OCI-LY3 (cell line): Measurements from ENCODE around the gene HS6ST1.
"Not testable (repeated sequence)": the region's sequence is repeated elsewhere in the genome, so short reads cannot be mapped to it uniquely, and the experiment has no call there.

Source experiments
- H2AFZ ChIP-seq: fragments of 200-600, 300-600 bp; shearing (Covaris generic); 2 replicates; pipeline ENCODE4 v1.6.0; 2014; ENCODE audit warnings: antibody characterized with exemption, low read depth, low read length
- H3K27ac ChIP-seq: fragments of 200-600, 300-600 bp; sonication (generic); 2 replicates; pipeline ENCODE4 v1.5.1; 2014; ENCODE audit warnings: mild to moderate bottlenecking, low read length, moderate library complexity, mixed read lengths
- H3K27me3 ChIP-seq: fragments of 200-600, 300-600 bp; sonication (generic); 2 replicates; pipeline ENCODE4 v1.6.1; 2014; ENCODE audit warnings: low read depth, low read length, mixed read lengths
- H3K36me3 ChIP-seq: fragments of 200-600, 300-600 bp; sonication (generic); replicated peaks from 2 replicates; pipeline ENCODE3; 2014; ENCODE audit warnings: low read depth, low read length, mixed read lengths
- H3K4me1 ChIP-seq: fragments of 300-600, 200-600 bp; sonication (generic); 2 replicates; pipeline ENCODE4 v1.6.1; 2014; ENCODE audit warnings: low read length, mixed read lengths
- H3K4me2 ChIP-seq: fragments of 200-600, 300-600 bp; sonication (generic); 2 replicates; pipeline ENCODE4 v1.6.1; 2014; ENCODE audit warnings: low read length, mixed read lengths
- H3K4me3 ChIP-seq: fragments of 300-600, 200-600 bp; sonication (generic); 2 replicates; pipeline ENCODE4 v1.5.1; 2014; ENCODE audit warnings: antibody characterized with exemption, mild to moderate bottlenecking, low read length, moderate library complexity
- H3K79me2 ChIP-seq: fragments of 300-600, 200-600 bp; shearing (Covaris generic); 2 replicates; pipeline ENCODE4 v1.6.1; 2014; ENCODE audit warnings: mild to moderate bottlenecking, low read length, mixed read lengths
- H3K9ac ChIP-seq: fragments of 300-600, 200-600 bp; shearing (Covaris generic); 2 replicates; pipeline ENCODE4 v1.6.0; 2014; ENCODE audit warnings: mild to moderate bottlenecking, low read length, moderate library complexity
- H3K9me3 ChIP-seq: fragments of 200-600, 300-600 bp; shearing (Covaris generic); 2 replicates; pipeline ENCODE4 v1.6.1; 2014; ENCODE audit warnings: low read length, mixed read lengths; ENCODE audit not compliant: insufficient read depth
- H4K20me1 ChIP-seq: fragments of 200-600, 300-600 bp; sonication (generic); 2 replicates; pipeline ENCODE4 v1.6.1; 2016; ENCODE audit warnings: low read length, mixed read lengths; ENCODE audit not compliant: insufficient read depth
- EZH2phosphoT487 ChIP-seq: fragments of 200-600 bp; shearing (Covaris generic); IDR thresholded peaks from 2 replicates; pipeline ENCODE4 v1.6.1; 2018; ENCODE audit warnings: antibody characterized with exemption, mixed run types, low read depth
- TF ChIP-seq, protein P1 (sequence below): fragments of 200-600, 300-600 bp; sonication (generic); IDR thresholded peaks from 2 replicates; pipeline ENCODE4 v1.5.1; 2014; ENCODE audit warnings: antibody characterized with exemption, low read length, low read depth

The HS6ST1 gene

DNA sequence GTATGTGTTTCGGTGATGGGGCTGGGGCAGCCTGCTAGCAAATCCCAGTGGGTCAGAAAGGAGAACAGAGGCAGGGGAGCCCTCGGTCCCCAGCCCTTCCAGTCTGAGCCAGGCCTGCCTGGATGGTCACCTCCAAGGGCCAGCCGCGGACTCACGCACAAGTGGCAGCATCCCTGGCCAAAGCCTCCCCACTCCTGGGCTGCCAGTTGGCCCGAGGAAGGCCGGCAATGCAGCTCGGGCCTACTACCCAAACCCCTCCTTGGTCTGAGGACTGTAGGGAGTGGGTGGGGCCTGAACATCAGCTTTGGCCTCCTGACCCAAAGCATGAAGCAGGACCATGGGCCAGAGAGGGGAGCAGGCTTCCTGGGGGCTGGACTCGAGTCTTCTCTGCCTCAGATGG lies 51.5 kb downstream of the HS6ST1 start:
- H3K9ac ChIP-seq, H4K20me1 ChIP-seq, H3K4me1 ChIP-seq, H3K4me2 ChIP-seq, H3K4me3 ChIP-seq, H2AFZ ChIP-seq, H3K79me2 ChIP-seq, H3K9me3 ChIP-seq, H3K27me3 ChIP-seq, H3K36me3 ChIP-seq, H3K27ac ChIP-seq: not testable (repeated sequence)

DNA sequence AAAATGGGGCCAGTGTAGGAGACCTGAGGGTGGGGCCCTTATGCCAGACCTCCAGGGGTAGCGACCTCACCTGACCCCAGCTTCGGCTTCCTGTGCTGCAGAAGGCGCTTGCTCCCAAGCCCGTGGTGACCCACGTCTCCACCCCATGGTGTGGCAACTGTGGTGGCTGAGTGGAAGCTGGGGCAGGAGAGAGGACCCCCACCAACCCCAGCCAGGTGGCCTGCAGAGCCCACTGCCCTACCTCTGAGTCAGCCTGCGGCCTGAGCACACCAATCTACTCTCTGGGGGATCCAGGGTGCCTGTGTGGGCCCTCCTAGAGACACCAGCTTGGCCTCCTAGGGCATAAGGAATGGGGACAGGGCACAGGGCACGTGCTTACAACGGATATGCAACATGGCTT lies 52.2 kb downstream of the HS6ST1 start:
- not testable (repeated sequence) for H3K4me1 ChIP-seq, H3K9ac ChIP-seq, H4K20me1 ChIP-seq, H3K27ac ChIP-seq, H3K9me3 ChIP-seq, H3K79me2 ChIP-seq, H3K36me3 ChIP-seq, H2AFZ ChIP-seq, H3K4me2 ChIP-seq, H3K4me3 ChIP-seq, H3K27me3 ChIP-seq

DNA sequence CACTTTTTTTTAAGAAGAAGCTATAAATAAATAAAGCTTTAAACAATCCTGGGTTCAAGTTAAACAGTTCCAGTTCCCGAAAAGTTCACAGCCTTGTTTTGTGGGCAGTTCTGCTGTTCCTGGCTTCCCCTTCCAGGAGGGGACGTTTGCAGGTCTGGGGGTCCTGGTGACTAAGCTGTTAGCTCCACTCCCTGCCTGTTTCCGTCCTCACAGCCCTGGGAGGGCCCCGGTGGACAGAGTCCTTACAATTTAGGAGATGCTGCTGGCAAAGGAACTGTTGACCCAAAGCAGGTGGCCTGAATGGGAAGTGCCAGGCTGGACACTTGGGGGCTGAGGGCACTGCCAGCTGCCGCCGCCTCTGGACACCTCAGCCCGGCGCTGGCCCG lies 53.1 kb downstream of the HS6ST1 start:
- not testable (repeated sequence) for H3K4me3 ChIP-seq, H3K4me1 ChIP-seq, H3K79me2 ChIP-seq, H3K9me3 ChIP-seq, H4K20me1 ChIP-seq, H3K27me3 ChIP-seq, H2AFZ ChIP-seq, H3K36me3 ChIP-seq, H3K4me2 ChIP-seq, H3K27ac ChIP-seq, H3K9ac ChIP-seq

DNA sequence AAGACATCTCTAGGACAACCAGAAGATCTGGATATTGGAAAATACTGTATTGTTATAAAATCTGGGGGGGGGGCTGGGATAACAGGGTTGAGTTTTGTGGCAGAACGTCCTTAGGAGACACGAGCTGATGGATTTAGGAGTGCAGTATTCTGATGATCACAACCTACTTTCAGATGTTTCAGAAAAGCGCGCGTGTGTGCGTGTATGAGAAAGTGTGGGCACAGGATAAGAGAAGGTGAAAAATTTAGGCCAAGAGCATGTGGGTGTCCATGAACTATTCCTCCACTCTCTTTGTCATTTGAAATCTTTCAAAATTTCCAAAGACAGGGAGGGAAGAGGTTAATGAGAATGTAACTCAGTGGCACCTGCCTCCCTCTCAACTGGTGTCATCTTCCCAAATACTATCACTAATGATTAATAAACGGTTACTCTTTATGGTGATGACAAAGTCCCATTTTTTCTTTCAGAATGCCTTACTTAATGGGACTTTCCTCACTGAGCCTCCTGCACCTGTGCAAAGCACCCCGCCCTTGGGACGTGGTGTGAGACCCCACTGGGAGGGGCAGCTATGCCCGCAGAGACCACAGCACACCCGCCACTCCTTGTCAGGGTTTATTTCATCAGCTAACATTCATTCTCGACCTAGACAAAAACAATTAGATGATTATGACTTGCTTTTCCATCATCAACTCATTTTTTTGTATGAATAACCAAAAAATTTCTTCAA lies 53.6 kb downstream of the HS6ST1 start:
- Histone ChIP-seq H3K4me3 (no peak overlapping the region), H4K20me1 (no peaks in the 10 kb centered on the region), H3K9me3 (no peaks in the 10 kb centered on the region), H3K9ac (no peak overlapping the region), H2AFZ (no peak overlapping the region), H3K4me2 (no peak overlapping the region), H3K36me3 (no peaks in the 10 kb centered on the region), H3K79me2 (no peaks in the 10 kb centered on the region), H3K27me3 (no peaks in the 10 kb centered on the region), H3K27ac (no peak overlapping the region), H3K4me1 (no peaks in the 10 kb centered on the region)
- TF ChIP-seq, protein P1, sequence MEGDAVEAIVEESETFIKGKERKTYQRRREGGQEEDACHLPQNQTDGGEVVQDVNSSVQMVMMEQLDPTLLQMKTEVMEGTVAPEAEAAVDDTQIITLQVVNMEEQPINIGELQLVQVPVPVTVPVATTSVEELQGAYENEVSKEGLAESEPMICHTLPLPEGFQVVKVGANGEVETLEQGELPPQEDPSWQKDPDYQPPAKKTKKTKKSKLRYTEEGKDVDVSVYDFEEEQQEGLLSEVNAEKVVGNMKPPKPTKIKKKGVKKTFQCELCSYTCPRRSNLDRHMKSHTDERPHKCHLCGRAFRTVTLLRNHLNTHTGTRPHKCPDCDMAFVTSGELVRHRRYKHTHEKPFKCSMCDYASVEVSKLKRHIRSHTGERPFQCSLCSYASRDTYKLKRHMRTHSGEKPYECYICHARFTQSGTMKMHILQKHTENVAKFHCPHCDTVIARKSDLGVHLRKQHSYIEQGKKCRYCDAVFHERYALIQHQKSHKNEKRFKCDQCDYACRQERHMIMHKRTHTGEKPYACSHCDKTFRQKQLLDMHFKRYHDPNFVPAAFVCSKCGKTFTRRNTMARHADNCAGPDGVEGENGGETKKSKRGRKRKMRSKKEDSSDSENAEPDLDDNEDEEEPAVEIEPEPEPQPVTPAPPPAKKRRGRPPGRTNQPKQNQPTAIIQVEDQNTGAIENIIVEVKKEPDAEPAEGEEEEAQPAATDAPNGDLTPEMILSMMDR = no peak
- TF ChIP-seq EZH2phosphoT487 = no peak

DNA sequence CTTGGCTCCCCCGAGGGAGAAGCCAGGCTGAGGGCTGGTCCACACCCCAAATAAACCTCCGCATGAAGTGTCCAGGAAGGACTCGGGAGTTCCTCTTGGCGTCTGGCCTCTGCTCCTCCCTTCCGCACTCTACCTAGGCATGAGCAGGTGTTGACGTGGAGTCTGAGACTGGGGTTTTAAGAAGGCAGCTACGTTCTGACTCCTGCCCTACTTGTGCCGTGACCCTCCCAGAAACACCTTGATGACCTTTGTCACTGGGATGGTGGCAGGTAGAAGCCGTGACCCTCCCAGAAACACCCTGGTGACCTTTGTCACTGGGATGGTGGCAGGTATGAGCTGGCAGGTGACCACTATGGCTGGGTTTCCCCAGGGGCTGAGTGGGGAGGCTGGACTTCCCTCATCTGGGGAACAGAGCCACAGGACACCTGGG lies 54.8 kb downstream of the HS6ST1 start:
- Histone ChIP-seq H3K4me3 (no peak overlapping the region), H4K20me1 (no peaks in the 10 kb centered on the region), H2AFZ (no peak overlapping the region), H3K4me2 (no peak overlapping the region), H3K27ac (no peak overlapping the region), H3K4me1 (no peaks in the 10 kb centered on the region), H3K9me3 (no peaks in the 10 kb centered on the region), H3K36me3 (no peaks in the 10 kb centered on the region), H3K27me3 (no peaks in the 10 kb centered on the region), H3K79me2 (no peaks in the 10 kb centered on the region), H3K9ac (no peak overlapping the region)
- TF ChIP-seq, protein P1 = no peak
- no peak for TF ChIP-seq EZH2phosphoT487
